KMS-11 (cell line): ENCODE measurements around the gene BRD8.
"Not testable (repeated sequence)": the region's sequence is repeated elsewhere in the genome, so short reads cannot be mapped to it uniquely, and the experiment has no call there.

ENCODE experiments used
- H2AFZ ChIP-seq: fragments of 200-600 bp; sonication (generic); 2 replicates; pipeline ENCODE4 v1.6.1; 2016; ENCODE audit warnings: antibody characterized with exemption, mixed run types, low read depth
- H3K27ac ChIP-seq: fragments of 200-600 bp; sonication (generic); 2 replicates; pipeline ENCODE4 v1.6.1; 2016; ENCODE audit warnings: mild to moderate bottlenecking, mixed run types
- H3K27me3 ChIP-seq: fragments of 200-600 bp; sonication (generic); 2 replicates; pipeline ENCODE4 v1.6.1; 2017; ENCODE audit warnings: mild to moderate bottlenecking, low read depth, mixed run types, moderate library complexity; ENCODE audit not compliant: insufficient read depth
- H3K36me3 ChIP-seq: fragments of 200-600 bp; sonication (generic); 2 replicates; pipeline ENCODE4 v1.6.1; 2017; ENCODE audit warnings: mild to moderate bottlenecking, mixed run types; ENCODE audit not compliant: insufficient read depth
- H3K4me1 ChIP-seq: fragments of 200-600 bp; sonication (generic); 2 replicates; pipeline ENCODE4 v1.6.1; 2016; ENCODE audit warnings: mild to moderate bottlenecking, low read depth, mixed run types; ENCODE audit not compliant: poor library complexity, severe bottlenecking
- H3K4me2 ChIP-seq: fragments of 200-600 bp; sonication (generic); 2 replicates; pipeline ENCODE4 v1.7.0; 2016; ENCODE audit warnings: mild to moderate bottlenecking, mixed run types
- H3K4me3 ChIP-seq: fragments of 200-600 bp; sonication (generic); IDR thresholded peaks from 2 replicates; pipeline ENCODE4 v1.6.1; 2017; ENCODE audit warnings: low read depth, low read length, mixed read lengths; ENCODE audit not compliant: insufficient read depth
- H3K79me2 ChIP-seq: fragments of 200-600 bp; sonication (generic); 2 replicates; pipeline ENCODE4 v1.6.1; 2016; ENCODE audit warnings: low read depth, mixed run types; ENCODE audit not compliant: insufficient read depth
- H3K9ac ChIP-seq: fragments of 200-600 bp; sonication (generic); 2 replicates; pipeline ENCODE4 v1.6.1; 2016; ENCODE audit warnings: mild to moderate bottlenecking, mixed run types
- H4K20me1 ChIP-seq: fragments of 200-600 bp; sonication (generic); 2 replicates; pipeline ENCODE4 v1.6.1; 2016; ENCODE audit warnings: mild to moderate bottlenecking, mixed run types; ENCODE audit not compliant: insufficient read depth
- TF ChIP-seq, protein P1 (sequence below): fragments of 200-600 bp; sonication (generic); conservative IDR thresholded peaks from 2 replicates; pipeline ENCODE4 v1.6.1; 2017; ENCODE audit warnings: low read depth, mild to moderate bottlenecking, antibody characterized with exemption, low read length, moderate library complexity, mixed read lengths

Gene BRD8

GRCh38 chr5:138148811-138149210 is 29.6 kb downstream of the BRD8 start:
- Histone ChIP-seq H3K36me3 (no peaks in the 10 kb centered on the region), H3K27ac (no peak overlapping the region), H3K4me3 (no peak overlapping the region), H4K20me1 (no peaks in the 10 kb centered on the region), H3K9ac (no peak overlapping the region), H3K4me1 (no peaks in the 10 kb centered on the region), H3K27me3 (no peaks in the 10 kb centered on the region), H3K79me2 (no peaks in the 10 kb centered on the region), H2AFZ (no peak overlapping the region), H3K4me2 (no peak overlapping the region)
- TF ChIP-seq, protein P1, sequence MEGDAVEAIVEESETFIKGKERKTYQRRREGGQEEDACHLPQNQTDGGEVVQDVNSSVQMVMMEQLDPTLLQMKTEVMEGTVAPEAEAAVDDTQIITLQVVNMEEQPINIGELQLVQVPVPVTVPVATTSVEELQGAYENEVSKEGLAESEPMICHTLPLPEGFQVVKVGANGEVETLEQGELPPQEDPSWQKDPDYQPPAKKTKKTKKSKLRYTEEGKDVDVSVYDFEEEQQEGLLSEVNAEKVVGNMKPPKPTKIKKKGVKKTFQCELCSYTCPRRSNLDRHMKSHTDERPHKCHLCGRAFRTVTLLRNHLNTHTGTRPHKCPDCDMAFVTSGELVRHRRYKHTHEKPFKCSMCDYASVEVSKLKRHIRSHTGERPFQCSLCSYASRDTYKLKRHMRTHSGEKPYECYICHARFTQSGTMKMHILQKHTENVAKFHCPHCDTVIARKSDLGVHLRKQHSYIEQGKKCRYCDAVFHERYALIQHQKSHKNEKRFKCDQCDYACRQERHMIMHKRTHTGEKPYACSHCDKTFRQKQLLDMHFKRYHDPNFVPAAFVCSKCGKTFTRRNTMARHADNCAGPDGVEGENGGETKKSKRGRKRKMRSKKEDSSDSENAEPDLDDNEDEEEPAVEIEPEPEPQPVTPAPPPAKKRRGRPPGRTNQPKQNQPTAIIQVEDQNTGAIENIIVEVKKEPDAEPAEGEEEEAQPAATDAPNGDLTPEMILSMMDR: no peak

DNA sequence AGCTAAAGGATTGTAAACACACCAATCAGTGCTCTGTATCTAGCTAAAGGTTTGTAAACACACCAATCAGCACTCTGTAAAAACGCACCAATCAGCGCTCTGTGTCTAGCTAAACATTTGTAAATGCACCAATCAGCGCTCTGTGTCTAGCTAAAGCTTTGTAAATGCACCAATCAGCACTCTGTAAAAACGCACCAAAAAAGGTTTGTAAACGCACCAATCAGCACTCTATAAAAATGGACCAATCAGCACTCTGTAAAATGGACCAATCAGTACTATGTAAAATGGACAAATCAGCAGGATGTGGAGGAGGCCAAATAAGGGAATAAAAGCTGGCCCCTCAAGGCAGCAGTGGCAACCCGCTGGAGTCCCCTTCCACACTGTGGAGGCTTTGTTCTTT is 34.9 kb downstream of the BRD8 start:
- not testable (repeated sequence) for H3K27ac ChIP-seq, H3K4me2 ChIP-seq, H3K79me2 ChIP-seq, H4K20me1 ChIP-seq, H3K36me3 ChIP-seq, H2AFZ ChIP-seq, H3K4me1 ChIP-seq, H3K4me3 ChIP-seq, H3K9ac ChIP-seq, H3K27me3 ChIP-seq

GRCh38 chr5:138141734-138142133 is 36.7 kb downstream of the BRD8 start:
- Histone ChIP-seq H2AFZ (no peak overlapping the region), H3K79me2 (no peaks in the 10 kb centered on the region), H3K9ac (no peak overlapping the region), H3K27me3 (no peaks in the 10 kb centered on the region), H3K27ac (no peak overlapping the region), H3K4me1 (peaks cover 9% of the 10 kb centered on the region), H3K4me3 (no peak overlapping the region), H3K36me3 (no peaks in the 10 kb centered on the region), H4K20me1 (no peaks in the 10 kb centered on the region), H3K4me2 (no peak overlapping the region)
- TF ChIP-seq, protein P1: no peak

GRCh38 chr5:138140268-138140667 is 38.2 kb downstream of the BRD8 start:
- Histone ChIP-seq H3K4me3 (no peak overlapping the region), H3K4me2 (no peak overlapping the region; the same call in 1 of the 2 replicates), H3K79me2 (no peaks in the 10 kb centered on the region), H3K9ac (no peak overlapping the region), H3K36me3 (no peaks in the 10 kb centered on the region), H4K20me1 (no peaks in the 10 kb centered on the region), H2AFZ (peak overlapping the region; percentile 82; the same call in 1 of the 2 replicates), H3K4me1 (peaks cover 9% of the 10 kb centered on the region), H3K27ac (no peak overlapping the region), H3K27me3 (no peaks in the 10 kb centered on the region)
- TF ChIP-seq, protein P1: no peak

- Histone ChIP-seq H3K27ac (no peak overlapping the region), H3K27me3 (no peaks in the 10 kb centered on the region), H3K4me3 (no peak overlapping the region), H3K4me1 (peaks cover 9% of the 10 kb centered on the region), H3K9ac (no peak overlapping the region), H3K36me3 (no peaks in the 10 kb centered on the region), H2AFZ (peak overlapping the region; percentile 82), H3K4me2 (peak overlapping the region; percentile 92), H3K79me2 (no peaks in the 10 kb centered on the region), H4K20me1 (no peaks in the 10 kb centered on the region)
- TF ChIP-seq, protein P1: no peak
Observed at GRCh38 chr5:138139781-138140090, 38.7 kb downstream of the BRD8 start.
